ENCODE measurements around the gene UTRN. TPM values are rescaled to one million over a fixed set of nuclear protein-coding genes. Genes with fewer than 3 reads are reported as not detected.

The UTRN gene
- total RNA-seq, 2 experiments from 2014 or later, result 143 to 153 TPM

DNA sequence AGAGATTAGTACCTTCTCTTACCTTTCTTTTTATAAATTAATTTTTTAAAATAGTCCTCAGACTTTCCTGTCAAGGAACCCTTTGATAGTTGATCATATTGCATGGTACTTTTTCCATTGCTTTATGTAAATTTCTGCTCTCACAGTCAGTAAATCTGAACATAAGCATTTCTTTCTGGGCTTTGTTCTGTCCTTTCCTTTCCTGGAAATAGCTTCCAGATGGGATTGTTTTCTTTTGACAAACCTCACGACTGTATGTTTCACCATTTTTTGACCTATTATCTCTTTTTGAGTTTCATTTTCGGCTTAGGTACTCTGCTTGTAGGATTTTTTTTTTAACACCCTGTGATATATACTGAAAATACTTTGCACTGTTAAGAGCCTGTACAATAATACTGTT is 32.6 kb downstream of the UTRN start:
- no peaks in the 10 kb centered on the region for H3K27me3 ChIP-seq (ENCODE audit: control insufficient read depth in 1 of 2, insufficient read depth in 2 of 2, low read length in 2 of 2)
- intact Hi-C loops (cut with DNase I, micrococcal nuclease), result no loop called here
- Mint-ChIP-seq H3K4me3 (no peak overlapping the region), H3K36me3 (ENCODE audit: low read depth) (no peaks in the 10 kb centered on the region), H3K9me3 (no peaks in the 10 kb centered on the region), H3K27ac (no peak overlapping the region), H3K4me1 (ENCODE audit: low read depth) (no peaks in the 10 kb centered on the region), H3K27me3 (no peaks in the 10 kb centered on the region)
- TF ChIP-seq, protein P1, sequence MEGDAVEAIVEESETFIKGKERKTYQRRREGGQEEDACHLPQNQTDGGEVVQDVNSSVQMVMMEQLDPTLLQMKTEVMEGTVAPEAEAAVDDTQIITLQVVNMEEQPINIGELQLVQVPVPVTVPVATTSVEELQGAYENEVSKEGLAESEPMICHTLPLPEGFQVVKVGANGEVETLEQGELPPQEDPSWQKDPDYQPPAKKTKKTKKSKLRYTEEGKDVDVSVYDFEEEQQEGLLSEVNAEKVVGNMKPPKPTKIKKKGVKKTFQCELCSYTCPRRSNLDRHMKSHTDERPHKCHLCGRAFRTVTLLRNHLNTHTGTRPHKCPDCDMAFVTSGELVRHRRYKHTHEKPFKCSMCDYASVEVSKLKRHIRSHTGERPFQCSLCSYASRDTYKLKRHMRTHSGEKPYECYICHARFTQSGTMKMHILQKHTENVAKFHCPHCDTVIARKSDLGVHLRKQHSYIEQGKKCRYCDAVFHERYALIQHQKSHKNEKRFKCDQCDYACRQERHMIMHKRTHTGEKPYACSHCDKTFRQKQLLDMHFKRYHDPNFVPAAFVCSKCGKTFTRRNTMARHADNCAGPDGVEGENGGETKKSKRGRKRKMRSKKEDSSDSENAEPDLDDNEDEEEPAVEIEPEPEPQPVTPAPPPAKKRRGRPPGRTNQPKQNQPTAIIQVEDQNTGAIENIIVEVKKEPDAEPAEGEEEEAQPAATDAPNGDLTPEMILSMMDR (IDR thresholded peaks at IDR 0.05), result no peak
- no peaks in the 10 kb centered on the region for H3K9me3 ChIP-seq (ENCODE audit: control insufficient read depth in 1 of 2, insufficient read depth in 1 of 2, low read length in 2 of 2)
- ChIA-PET POLR2A (no interaction called here), CTCF (no interaction called here)
- no peak overlapping the region for H3K4me3 ChIP-seq (ENCODE audit: low read length)
- no peak for ATAC-seq (ENCODE audit: poor library complexity)
- DNase-seq, result no peak
- H3K36me3 ChIP-seq (ENCODE audit: insufficient read depth, low read length), result no peaks in the 10 kb centered on the region
- no peaks in the 10 kb centered on the region for H3K4me1 ChIP-seq (ENCODE audit: insufficient read depth, low read length)
- H3K27ac ChIP-seq (ENCODE audit: low read depth in 1 of 2, low read length in 2 of 2), result no peak overlapping the region

DNA sequence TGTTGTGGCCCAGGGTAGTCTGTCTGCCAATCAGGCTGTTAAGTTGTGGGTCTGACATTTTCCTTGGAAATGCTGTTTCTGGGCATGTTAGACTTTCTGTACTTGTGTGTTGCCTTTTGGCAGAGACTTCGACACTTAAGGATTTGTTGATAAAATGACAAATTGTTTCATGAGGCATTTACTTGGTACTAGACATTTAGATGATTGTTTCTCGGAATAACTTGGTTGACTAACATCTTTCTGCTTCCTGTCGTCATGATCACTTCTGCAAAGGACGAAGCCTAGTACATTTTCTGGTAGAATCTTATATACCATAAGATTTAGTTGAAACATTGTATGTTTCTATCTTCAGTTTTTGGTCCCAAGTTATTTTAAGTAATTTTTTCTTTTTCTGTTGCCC is 34.1 kb downstream of the UTRN start:
- H3K36me3 ChIP-seq (ENCODE audit: insufficient read depth, low read length), result no peaks in the 10 kb centered on the region
- no peaks in the 10 kb centered on the region for H3K27me3 ChIP-seq (ENCODE audit: control insufficient read depth in 1 of 2, insufficient read depth in 2 of 2, low read length in 2 of 2)
- no peaks in the 10 kb centered on the region for H3K9me3 Mint-ChIP-seq
- no peak overlapping the region for H3K4me3 ChIP-seq (ENCODE audit: low read length)
- DNase-seq (no peak), ATAC-seq (ENCODE audit: poor library complexity) (no peak)
- H3K27ac Mint-ChIP-seq, result no peak overlapping the region
- H3K36me3 Mint-ChIP-seq (ENCODE audit: low read depth), result no peaks in the 10 kb centered on the region
- no peak overlapping the region for H3K27ac ChIP-seq (ENCODE audit: low read depth in 1 of 2, low read length in 2 of 2)
- no peaks in the 10 kb centered on the region for H3K4me1 ChIP-seq (ENCODE audit: insufficient read depth, low read length)
- POLR2A ChIA-PET, result no interaction called here
- no peaks in the 10 kb centered on the region for H3K27me3 Mint-ChIP-seq
- CTCF ChIA-PET, result no interaction called here
- intact Hi-C loops (cut with DNase I, micrococcal nuclease), result no loop called here
- no peaks in the 10 kb centered on the region for H3K4me1 Mint-ChIP-seq (ENCODE audit: low read depth)
- H3K9me3 ChIP-seq (ENCODE audit: control insufficient read depth in 1 of 2, insufficient read depth in 1 of 2, low read length in 2 of 2), result no peaks in the 10 kb centered on the region
- TF ChIP-seq, protein P1 (IDR thresholded peaks at IDR 0.05), result no peak
- H3K4me3 Mint-ChIP-seq, result no peak overlapping the region

DNA sequence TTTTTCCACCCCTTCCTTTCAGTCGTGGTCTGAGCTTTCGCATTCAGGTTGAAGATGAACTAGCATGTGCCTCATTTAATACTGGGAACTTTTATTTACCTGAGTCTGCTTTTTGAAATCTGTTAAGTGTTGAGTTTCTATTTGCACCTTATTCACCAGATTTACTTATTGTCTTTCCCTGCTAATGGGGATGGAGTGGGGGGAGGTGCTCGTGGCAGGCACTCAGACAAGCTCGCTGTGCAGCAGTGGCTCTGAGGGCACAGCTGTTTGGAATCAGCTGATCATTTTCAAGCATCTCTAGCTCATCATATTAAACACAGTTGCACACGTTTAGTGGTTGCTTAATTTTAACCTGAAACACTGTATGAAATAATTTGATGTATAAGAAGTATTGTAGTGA is 35.6 kb downstream of the UTRN start:
- Histone ChIP-seq H3K27me3 (ENCODE audit: control insufficient read depth in 1 of 2, insufficient read depth in 2 of 2, low read length in 2 of 2) (no peaks in the 10 kb centered on the region), H3K4me3 (ENCODE audit: low read length) (no peak overlapping the region), H3K9me3 (ENCODE audit: control insufficient read depth in 1 of 2, insufficient read depth in 1 of 2, low read length in 2 of 2) (no peaks in the 10 kb centered on the region), H3K36me3 (ENCODE audit: insufficient read depth, low read length) (no peaks in the 10 kb centered on the region), H3K27ac (ENCODE audit: low read depth in 1 of 2, low read length in 2 of 2) (no peak overlapping the region), H3K4me1 (ENCODE audit: insufficient read depth, low read length) (no peaks in the 10 kb centered on the region)
- no peaks in the 10 kb centered on the region for H3K36me3 Mint-ChIP-seq (ENCODE audit: low read depth)
- ATAC-seq (ENCODE audit: poor library complexity) (no peak), DNase-seq (no peak)
- H3K27me3 Mint-ChIP-seq, result no peaks in the 10 kb centered on the region
- intact Hi-C loops (cut with DNase I, micrococcal nuclease), result no loop called here
- no peaks in the 10 kb centered on the region for H3K9me3 Mint-ChIP-seq
- no peak overlapping the region for H3K27ac Mint-ChIP-seq
- no peaks in the 10 kb centered on the region for H3K4me1 Mint-ChIP-seq (ENCODE audit: low read depth)
- TF ChIP-seq, protein P1 (IDR thresholded peaks at IDR 0.05), result no peak
- ChIA-PET CTCF (no interaction called here), POLR2A (no interaction called here)
- H3K4me3 Mint-ChIP-seq, result no peak overlapping the region
